IPS DF 6.9 (cell line): Measurements from ENCODE around the gene OR52A5.

Experiments used
- DNase-seq: peaks from one replicate; pipeline ENCODE4 v3.0.0-alpha.2; 2013; ENCODE audit warnings: low read depth, low spot score
- H3K27ac ChIP-seq: one replicate; pipeline ENCODE4 v1.5.1; 2013; ENCODE audit warnings: low read length, control low read depth
- H3K27me3 ChIP-seq: 2 replicates; pipeline ENCODE4 v1.6.1; 2013; ENCODE audit warnings: mild to moderate bottlenecking, low read length; ENCODE audit not compliant: control insufficient read depth, insufficient read depth
- H3K36me3 ChIP-seq: 2 replicates; pipeline ENCODE4 v1.6.1; 2013; ENCODE audit warnings: low read length; ENCODE audit not compliant: control insufficient read depth, insufficient read depth
- H3K4me1 ChIP-seq: 2 replicates; pipeline ENCODE4 v1.6.1; 2013; ENCODE audit warnings: low read length; ENCODE audit not compliant: control insufficient read depth, insufficient read depth
- H3K4me3 ChIP-seq: 2 replicates; pipeline ENCODE4 v1.5.1; 2013; ENCODE audit warnings: mild to moderate bottlenecking, low read length
- H3K9me3 ChIP-seq: 2 replicates; pipeline ENCODE4 v1.6.1; 2013; ENCODE audit warnings: low read length, inconsistent platforms; ENCODE audit not compliant: control insufficient read depth, insufficient read depth
- WGBS: extraction: QIAGEN DNeasy Blood & Tissue Kit; methylation state at CpG from one replicate; pipeline ENCODE4 v1.1.7; 2013; ENCODE audit warnings: mixed read lengths, missing lambda C conversion rate; ENCODE audit not compliant: insufficient read length, insufficient coverage; 5-methylcytosine and 5-hydroxymethylcytosine counted together

OR52A5 gene

GRCh38 chr11:5117588-5117987 lies 20.6 kb downstream of the OR52A5 start:
- Histone ChIP-seq H3K4me3 (no peak overlapping the region), H3K36me3 (no peaks in the 10 kb centered on the region), H3K4me1 (no peaks in the 10 kb centered on the region), H3K27me3 (no peaks in the 10 kb centered on the region), H3K9me3 (no peaks in the 10 kb centered on the region), H3K27ac (no peak overlapping the region)
- DNase-seq, result no peak

DNA sequence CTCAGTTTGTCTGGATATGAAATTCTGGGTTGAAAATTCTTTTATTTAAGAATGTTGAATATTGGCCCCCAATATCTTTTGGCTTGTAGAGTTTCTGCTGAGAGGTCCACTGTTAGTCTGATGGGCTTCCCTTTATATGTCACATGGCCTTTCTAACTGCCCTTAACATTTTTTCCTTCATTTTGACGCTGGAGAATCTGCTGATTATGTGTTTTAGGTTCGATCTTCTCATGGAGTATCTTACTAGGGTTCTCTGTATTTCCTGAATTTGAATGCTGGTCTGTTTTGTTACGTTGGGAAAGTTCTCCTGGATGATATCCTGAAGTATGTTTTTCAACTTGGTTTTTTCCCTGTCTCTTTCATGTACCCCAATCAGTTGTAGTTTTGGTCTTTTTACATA lies 22.8 kb downstream of the OR52A5 start:
- Histone ChIP-seq H3K36me3 (no peaks in the 10 kb centered on the region), H3K9me3 (no peaks in the 10 kb centered on the region), H3K27me3 (no peaks in the 10 kb centered on the region), H3K4me1 (no peaks in the 10 kb centered on the region), H3K4me3 (no peak overlapping the region), H3K27ac (no peak overlapping the region)
- DNase-seq, result no peak
- no CpG with 5 or more reads among the region's 3 CpGs for WGBS

DNA sequence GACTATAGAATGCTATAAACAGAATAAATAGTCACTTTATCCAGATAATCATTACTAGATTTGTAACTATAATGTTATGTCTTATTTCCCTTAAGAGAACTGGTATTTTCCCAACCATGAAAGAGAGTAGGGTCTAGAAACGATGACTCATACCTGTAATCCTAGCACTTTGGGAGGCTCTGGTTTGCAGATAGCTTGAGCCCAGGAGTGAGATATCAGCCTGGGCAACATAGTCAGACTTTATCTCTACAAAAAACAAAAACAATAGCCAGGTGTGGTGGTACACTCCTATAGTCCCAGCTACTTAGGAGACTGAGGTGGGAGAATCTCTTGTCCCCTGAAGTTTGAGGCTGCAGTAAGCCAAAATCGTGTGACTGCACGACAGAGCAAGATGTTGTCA lies 30.9 kb downstream of the OR52A5 start:
- no CpG with 5 or more reads among the region's 3 CpGs for WGBS

GRCh38 chr11:5103066-5103465 lies 35.1 kb downstream of the OR52A5 start:
- Histone ChIP-seq H3K27ac (no peak overlapping the region), H3K27me3 (no peaks in the 10 kb centered on the region), H3K36me3 (no peaks in the 10 kb centered on the region), H3K9me3 (no peaks in the 10 kb centered on the region), H3K4me3 (no peak overlapping the region), H3K4me1 (no peaks in the 10 kb centered on the region)
- no peak for DNase-seq

More for the DNA sequence above, 30.9 kb downstream of the OR52A5 start:
- H3K4me1 ChIP-seq, result no peaks in the 10 kb centered on the region
- no peaks in the 10 kb centered on the region for H3K27me3 ChIP-seq
- H3K9me3 ChIP-seq, result no peaks in the 10 kb centered on the region
- no peaks in the 10 kb centered on the region for H3K36me3 ChIP-seq
- H3K4me3 ChIP-seq, result no peak overlapping the region
- no peak overlapping the region for H3K27ac ChIP-seq
- no peak for DNase-seq

DNA sequence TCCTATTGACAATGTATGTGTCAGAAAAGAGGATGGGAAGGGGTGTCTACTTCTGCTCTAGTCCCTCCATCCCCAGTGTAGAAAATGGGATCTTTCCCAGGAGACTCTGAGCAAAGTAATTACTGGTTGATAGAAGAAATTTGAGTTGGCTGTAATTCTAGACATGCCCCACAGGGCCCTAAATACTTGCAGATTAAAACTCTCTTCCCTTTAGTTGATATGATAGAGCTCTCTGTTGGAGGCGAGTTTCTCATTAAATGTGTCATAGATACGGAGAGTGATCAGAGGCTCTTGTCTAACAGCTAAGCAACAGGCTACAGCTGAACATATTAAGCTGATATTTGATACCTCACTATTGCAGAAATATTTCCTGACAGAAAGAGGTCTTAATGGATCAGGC lies 35.9 kb downstream of the OR52A5 start:
- H3K9me3 ChIP-seq, result no peaks in the 10 kb centered on the region
- no peak for DNase-seq
- H3K36me3 ChIP-seq, result no peaks in the 10 kb centered on the region
- no peak overlapping the region for H3K27ac ChIP-seq
- H3K4me3 ChIP-seq, result no peak overlapping the region
- no peaks in the 10 kb centered on the region for H3K4me1 ChIP-seq
- WGBS, result no CpG with 5 or more reads among the region's 2 CpGs
- H3K27me3 ChIP-seq, result no peaks in the 10 kb centered on the region

DNA sequence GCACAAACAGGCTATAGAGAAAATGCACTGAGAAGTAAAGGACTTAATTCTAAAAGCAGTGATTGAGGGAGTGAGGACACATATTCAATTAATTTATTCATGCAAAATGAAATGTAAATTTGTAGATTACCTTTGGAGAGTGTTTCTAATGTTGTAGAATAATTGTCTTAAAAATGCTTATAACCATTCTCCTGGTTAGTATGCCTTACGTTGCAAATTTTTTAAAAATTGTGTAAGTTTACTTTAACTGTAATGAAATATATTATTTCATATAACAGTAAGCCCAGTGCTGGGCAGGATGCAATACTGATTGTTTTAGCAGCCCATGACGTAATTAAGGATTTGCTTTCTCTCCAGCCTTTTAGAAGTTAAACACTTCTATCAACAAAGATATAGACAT lies 42.1 kb downstream of the OR52A5 start:
- H3K36me3 ChIP-seq, result no peaks in the 10 kb centered on the region
- H3K27me3 ChIP-seq, result no peaks in the 10 kb centered on the region
- DNase-seq, result no peak
- no peaks in the 10 kb centered on the region for H3K9me3 ChIP-seq
- no CpG with 5 or more reads among the region's 2 CpGs for WGBS
- H3K4me1 ChIP-seq, result no peaks in the 10 kb centered on the region
- no peak overlapping the region for H3K4me3 ChIP-seq
- H3K27ac ChIP-seq, result no peak overlapping the region

- WGBS, result no CpG with 5 or more reads among the region's 8 CpGs
These were observed 45.2 kb downstream of the OR52A5 start for GRCh38 chr11:5092821-5093585.

DNA sequence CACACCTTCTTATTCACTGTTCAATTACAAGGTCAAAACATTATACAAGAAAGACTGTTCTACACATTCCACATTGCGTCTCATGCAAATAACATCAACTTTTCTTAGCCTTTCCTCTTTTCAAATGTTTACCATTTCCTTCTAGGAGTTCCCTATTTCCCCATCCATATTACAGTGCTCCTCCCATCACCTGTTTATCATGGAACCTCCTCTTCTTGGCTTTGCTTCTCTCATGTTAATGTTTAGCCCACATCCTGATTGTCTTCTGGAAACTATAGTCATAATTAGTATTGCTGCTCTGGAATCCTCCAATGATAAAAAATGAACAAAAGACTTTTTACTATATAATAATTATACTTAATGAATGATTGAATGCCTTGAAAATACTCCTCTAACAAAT lies 47.5 kb downstream of the OR52A5 start:
- Histone ChIP-seq H3K27me3 (no peaks in the 10 kb centered on the region), H3K4me3 (no peak overlapping the region), H3K27ac (no peak overlapping the region), H3K36me3 (no peaks in the 10 kb centered on the region), H3K4me1 (no peaks in the 10 kb centered on the region), H3K9me3 (no peaks in the 10 kb centered on the region)
- WGBS, result no CpG with 5 or more reads among the region's 1 CpG
- no peak for DNase-seq

More at GRCh38 chr11:5092821-5093585, 45.2 kb downstream of the OR52A5 start:
- no peak overlapping the region for H3K4me3 ChIP-seq
- no peak overlapping the region for H3K27ac ChIP-seq
- no peaks in the 10 kb centered on the region for H3K4me1 ChIP-seq
- no peaks in the 10 kb centered on the region for H3K36me3 ChIP-seq
- no peak for DNase-seq
- H3K9me3 ChIP-seq, result no peaks in the 10 kb centered on the region
- H3K27me3 ChIP-seq, result no peaks in the 10 kb centered on the region

GRCh38 chr11:5088556-5088955 lies 49.6 kb downstream of the OR52A5 start:
- H3K9me3 ChIP-seq, result no peaks in the 10 kb centered on the region
- H3K27ac ChIP-seq, result no peak overlapping the region
- no peaks in the 10 kb centered on the region for H3K36me3 ChIP-seq
- no peaks in the 10 kb centered on the region for H3K4me1 ChIP-seq
- no peak for DNase-seq
- H3K27me3 ChIP-seq, result no peaks in the 10 kb centered on the region
- H3K4me3 ChIP-seq, result no peak overlapping the region

- DNase-seq, result no peak
- Histone ChIP-seq H3K9me3 (no peaks in the 10 kb centered on the region), H3K36me3 (no peaks in the 10 kb centered on the region), H3K4me1 (no peaks in the 10 kb centered on the region), H3K27me3 (no peaks in the 10 kb centered on the region), H3K27ac (no peak overlapping the region), H3K4me3 (no peak overlapping the region)
These were observed 54.6 kb downstream of the OR52A5 start for GRCh38 chr11:5083602-5084001.

DNA sequence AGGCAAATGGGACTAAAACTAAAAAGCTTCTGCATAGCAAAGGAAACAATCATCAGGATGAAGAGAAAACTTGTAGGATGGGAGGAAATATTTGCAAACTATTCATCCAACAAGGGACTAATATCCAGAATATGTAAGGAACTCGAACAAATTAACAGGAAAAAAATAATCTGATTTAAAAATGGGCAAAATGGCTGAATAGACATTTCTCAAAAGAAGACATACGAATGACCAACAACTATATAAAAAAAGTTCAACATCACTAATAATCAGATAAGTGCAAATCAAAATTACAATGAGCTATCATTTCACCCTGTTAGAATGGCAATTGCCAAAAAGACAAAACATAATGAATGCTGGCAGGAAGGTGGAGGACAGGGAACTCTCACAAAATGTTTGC lies 56.8 kb downstream of the OR52A5 start:
- Histone ChIP-seq H3K4me3 (no peak overlapping the region), H3K9me3 (no peaks in the 10 kb centered on the region), H3K27me3 (no peaks in the 10 kb centered on the region), H3K27ac (no peak overlapping the region), H3K36me3 (no peaks in the 10 kb centered on the region), H3K4me1 (no peaks in the 10 kb centered on the region)
- no CpG with 5 or more reads among the region's 2 CpGs for WGBS
- no peak for DNase-seq
